HepG2 (cell line): ENCODE measurements around the gene TMEM237. TPM values are rescaled to one million over a fixed set of nuclear protein-coding genes. Genes with fewer than 3 reads are reported as not detected.

Experiments
- ASH2L ChIP-seq: fragments of 300-600, 200-600 bp; sonication (generic); IDR thresholded peaks from 2 replicates; pipeline ENCODE4 v1.7.0; 2017; ENCODE audit warnings: low read depth, mild to moderate bottlenecking, moderate library complexity, mixed read lengths, low read length; ENCODE audit not compliant: insufficient read length
- BCL3 ChIP-seq: sonication (generic); formaldehyde crosslinking; IDR thresholded peaks from 2 replicates; pipeline ENCODE4 v1.5.1; 2020; ENCODE audit warnings: mild to moderate bottlenecking, missing genetic modification reagents, moderate library complexity
- MED8 ChIP-seq: sonication (generic); formaldehyde crosslinking; IDR thresholded peaks from 2 replicates; pipeline ENCODE4 v1.8.1; 2023; ENCODE audit warnings: mild to moderate bottlenecking, missing genetic modification reagents; ENCODE audit not compliant: insufficient replicate concordance
- MEIS2 ChIP-seq: sonication (generic); formaldehyde crosslinking; IDR thresholded peaks from 2 replicates; pipeline ENCODE4 v1.9.0; 2021; ENCODE audit warnings: mild to moderate bottlenecking, missing genetic modification reagents
- NFE2L2 ChIP-seq: fragments of 150-350 bp; IDR thresholded peaks from 2 replicates; pipeline ENCODE4 v1.6.1; 2014; ENCODE audit warnings: low read length
- NFKB2 ChIP-seq: sonication (generic); formaldehyde crosslinking; IDR thresholded peaks from 2 replicates; pipeline ENCODE4 v1.4.0; 2020; ENCODE audit warnings: missing genetic modification reagents, borderline replicate concordance
- NPAS2 ChIP-seq: sonication (generic); formaldehyde crosslinking; IDR thresholded peaks from 2 replicates; pipeline ENCODE4 v1.8.0; 2022; ENCODE audit warnings: mild to moderate bottlenecking, missing genetic modification reagents, borderline replicate concordance
- NR2F1 ChIP-seq, 2 experiments: fragments of 450-650 bp in 1 of 2; formaldehyde crosslinking in 1 of 2; IDR thresholded peaks; 2 replicates each; pipeline versions ENCODE4 v1.5.0 to v1.6.1; 2016 to 2020; ENCODE audit warnings: mild to moderate bottlenecking in 1 of 2, missing compliant biosample characterization in 1 of 2, missing genetic modification reagents in 1 of 2, moderate library complexity in 1 of 2
- POLR2AphosphoS5 ChIP-seq: IDR thresholded peaks from 2 replicates; pipeline ENCODE4 v1.6.1; 2012; ENCODE audit warnings: low read depth, low read length
- PRDM15 ChIP-seq: sonication (generic); formaldehyde crosslinking; IDR thresholded peaks from 2 replicates; pipeline ENCODE4 v1.4.0; 2020; ENCODE audit warnings: missing genetic modification reagents
- RERE ChIP-seq: IDR thresholded peaks from 2 replicates; pipeline ENCODE4 v1.6.1; 2016; ENCODE audit warnings: low read depth, missing genetic modification reagents, missing compliant biosample characterization
- TMF1 ChIP-seq: sonication (generic); formaldehyde crosslinking; IDR thresholded peaks from 2 replicates; pipeline ENCODE4 v1.8.1; 2022; ENCODE audit warnings: low read depth, missing genetic modification reagents
- ZFP1 ChIP-seq: IDR thresholded peaks from 2 replicates; pipeline ENCODE4 v1.6.1; 2016
- ZNF256 ChIP-seq: sonication (generic); formaldehyde crosslinking; conservative IDR thresholded peaks from 2 replicates; pipeline ENCODE4 v1.4.0; 2020; ENCODE audit warnings: missing genetic modification reagents
- ZNF343 ChIP-seq: sonication (generic); formaldehyde crosslinking; IDR thresholded peaks from 2 replicates; pipeline ENCODE4 v1.4.0; 2020; ENCODE audit warnings: mild to moderate bottlenecking, missing genetic modification reagents
- ZNF567 ChIP-seq: sonication (generic); formaldehyde crosslinking; IDR thresholded peaks from 2 replicates; pipeline ENCODE4 v1.8.1; 2023; ENCODE audit warnings: mild to moderate bottlenecking, missing genetic modification reagents, borderline replicate concordance
- ZNF883 ChIP-seq: sonication (generic); formaldehyde crosslinking; IDR thresholded peaks from 2 replicates; pipeline ENCODE4 v1.5.1; 2020; ENCODE audit warnings: mild to moderate bottlenecking, missing genetic modification reagents; ENCODE audit errors: not compliant biosample characterization
- ZSCAN30 ChIP-seq: sonication (generic); formaldehyde crosslinking; IDR thresholded peaks from 2 replicates; pipeline ENCODE4 v1.5.0; 2020; ENCODE audit warnings: mild to moderate bottlenecking, missing genetic modification reagents
- polyA plus RNA-seq, 8 experiments: library from polyadenylated mRNA; depleted of rRNA in 3 of 8; stranded (reverse) in 7 of 8; unstranded in 1 of 8; fragments of >200 nt; fragmentation: Illumina TruSeq in 4 of 8; extraction: Trizol in 4 of 8; gene quantifications; 2 replicates each; pipeline versions ENCODE4 v1.2.1 to v1.2.3, GENCODE V29; 2011 to 2016; ENCODE audit warnings: low read depth in 4 of 8, missing spikeins in 1 of 8, mixed read lengths in 1 of 8; ENCODE audit not compliant: insufficient read depth in 1 of 8
- total RNA-seq, 5 experiments: library from RNA; depleted of rRNA; stranded (reverse); fragments of >200 nt; fragmentation: Illumina TruSeq; extraction: Trizol; gene quantifications; 2 replicates each; pipeline ENCODE4 v1.2.3, GENCODE V29; 2016; ENCODE audit warnings: low read depth in 1 of 5

The TMEM237 gene
- total and polyA plus RNA-seq, 2 of the 13 experiments (the other 11 are each of a cell fraction or from before 2014, with no cell fraction given) = 21.8 to 36.1 TPM

- TF ChIP-seq RERE (no peak; the same call in 1 of the 2 replicates), MEIS2 (CRISPR knock-in tag) (peak; percentile 57; the same call in 1 of the 2 replicates), PRDM15 (CRISPR knock-in tag) (peak; percentile 54), ZNF343 (peak; percentile 72; the same call in 1 of the 2 replicates), NFE2L2 (no peak), ZSCAN30 (CRISPR knock-in tag) (peak; percentile 84; the same call in 1 of the 2 replicates), ZNF883 (peak; percentile 48), MED8 (CRISPR knock-in tag) (peak; percentile 57), ZNF256 (0 out of 2 replicates have a peak, but pooled peaks have one; percentile 27), NPAS2 (CRISPR knock-in tag) (no peak), BCL3 (CRISPR knock-in tag) (peak; percentile 71), TMF1 (peak; percentile 92), ZNF567 (CRISPR knock-in tag) (no peak), ASH2L (peak; percentile 99), POLR2AphosphoS5 (peak; percentile 91), ZFP1 (CRISPR knock-in tag) (no peak), NFKB2 (CRISPR knock-in tag) (peak; percentile 69; the same call in 1 of the 2 replicates), NR2F1 (CRISPR knock-in tag; IDR thresholded peaks at IDR 0.05) (no peak; a peak in 1 of 4 replicates)
These were observed 606 bp downstream of the TMEM237 start (continued) for GRCh38 chr2:201642579-201643215.
